Measurements from ENCODE around the gene TTBK1. TPM values are rescaled to one million over a fixed set of nuclear protein-coding genes. Genes with fewer than 3 reads are reported as not detected.

The TTBK1 gene
- polyA plus RNA-seq, 2 of the 4 experiments (the other 2 are of a cell fraction): 0.04 TPM; not detected in 1

GRCh38 chr6:43226192-43226851, 17.0 kb upstream of the TTBK1 start:
- FAIRE-seq (no peak), ATAC-seq (no peak), DNase-seq (ENCODE audit: low read depth in 1 of 2, low spot score in 1 of 2) (no peak)
- no peak overlapping the region for H3K4me2 ChIP-seq
- no peaks in the 10 kb centered on the region for H3K9me3 ChIP-seq
- CTCF ChIA-PET: interaction anchor here (1.4 kb wide), 1 partner anchor 130 kb away, joined by 3 read pairs; no protein-coding TSS in a partner anchor
- 89% methylated on average over 9 of the region's 11 CpGs for WGBS (ENCODE audit: missing lambda C conversion rate)
- TF ChIP-seq ZC3H11A (IDR thresholded peaks at IDR 0.05): no peak
- TF ChIP-seq, protein P1, sequence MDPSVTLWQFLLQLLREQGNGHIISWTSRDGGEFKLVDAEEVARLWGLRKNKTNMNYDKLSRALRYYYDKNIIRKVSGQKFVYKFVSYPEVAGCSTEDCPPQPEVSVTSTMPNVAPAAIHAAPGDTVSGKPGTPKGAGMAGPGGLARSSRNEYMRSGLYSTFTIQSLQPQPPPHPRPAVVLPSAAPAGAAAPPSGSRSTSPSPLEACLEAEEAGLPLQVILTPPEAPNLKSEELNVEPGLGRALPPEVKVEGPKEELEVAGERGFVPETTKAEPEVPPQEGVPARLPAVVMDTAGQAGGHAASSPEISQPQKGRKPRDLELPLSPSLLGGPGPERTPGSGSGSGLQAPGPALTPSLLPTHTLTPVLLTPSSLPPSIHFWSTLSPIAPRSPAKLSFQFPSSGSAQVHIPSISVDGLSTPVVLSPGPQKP (IDR thresholded peaks at IDR 0.05; ENCODE audit: low read depth, low read length): no peak
- TF ChIP-seq, protein P2, sequence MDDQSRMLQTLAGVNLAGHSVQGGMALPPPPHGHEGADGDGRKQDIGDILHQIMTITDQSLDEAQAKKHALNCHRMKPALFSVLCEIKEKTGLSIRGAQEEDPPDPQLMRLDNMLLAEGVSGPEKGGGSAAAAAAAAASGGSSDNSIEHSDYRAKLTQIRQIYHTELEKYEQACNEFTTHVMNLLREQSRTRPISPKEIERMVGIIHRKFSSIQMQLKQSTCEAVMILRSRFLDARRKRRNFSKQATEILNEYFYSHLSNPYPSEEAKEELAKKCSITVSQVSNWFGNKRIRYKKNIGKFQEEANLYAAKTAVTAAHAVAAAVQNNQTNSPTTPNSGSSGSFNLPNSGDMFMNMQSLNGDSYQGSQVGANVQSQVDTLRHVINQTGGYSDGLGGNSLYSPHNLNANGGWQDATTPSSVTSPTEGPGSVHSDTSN (IDR thresholded peaks at IDR 0.05): no peak
- TF ChIP-seq GATA3 (IDR thresholded peaks at IDR 0.05; ENCODE audit: borderline replicate concordance): no peak
- TF ChIP-seq, protein P3, sequence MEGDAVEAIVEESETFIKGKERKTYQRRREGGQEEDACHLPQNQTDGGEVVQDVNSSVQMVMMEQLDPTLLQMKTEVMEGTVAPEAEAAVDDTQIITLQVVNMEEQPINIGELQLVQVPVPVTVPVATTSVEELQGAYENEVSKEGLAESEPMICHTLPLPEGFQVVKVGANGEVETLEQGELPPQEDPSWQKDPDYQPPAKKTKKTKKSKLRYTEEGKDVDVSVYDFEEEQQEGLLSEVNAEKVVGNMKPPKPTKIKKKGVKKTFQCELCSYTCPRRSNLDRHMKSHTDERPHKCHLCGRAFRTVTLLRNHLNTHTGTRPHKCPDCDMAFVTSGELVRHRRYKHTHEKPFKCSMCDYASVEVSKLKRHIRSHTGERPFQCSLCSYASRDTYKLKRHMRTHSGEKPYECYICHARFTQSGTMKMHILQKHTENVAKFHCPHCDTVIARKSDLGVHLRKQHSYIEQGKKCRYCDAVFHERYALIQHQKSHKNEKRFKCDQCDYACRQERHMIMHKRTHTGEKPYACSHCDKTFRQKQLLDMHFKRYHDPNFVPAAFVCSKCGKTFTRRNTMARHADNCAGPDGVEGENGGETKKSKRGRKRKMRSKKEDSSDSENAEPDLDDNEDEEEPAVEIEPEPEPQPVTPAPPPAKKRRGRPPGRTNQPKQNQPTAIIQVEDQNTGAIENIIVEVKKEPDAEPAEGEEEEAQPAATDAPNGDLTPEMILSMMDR (IDR thresholded peaks at IDR 0.05): no peak
- TF ChIP-seq HOXB5 (CRISPR knock-in tag; IDR thresholded peaks at IDR 0.05): no peak
- TF ChIP-seq CHD4 (IDR thresholded peaks at IDR 0.05; ENCODE audit: borderline replicate concordance): no peak
- no peak for TF ChIP-seq JUNB (IDR thresholded peaks at IDR 0.05)
- TF ChIP-seq REST (IDR thresholded peaks at IDR 0.05): no peak
- no peak for TF ChIP-seq KDM5A (IDR thresholded peaks at IDR 0.05)
- no peak for TF ChIP-seq POLR2A (IDR thresholded peaks at IDR 0.05; ENCODE audit: low read length)
- no peak for TF ChIP-seq RCOR1 (IDR thresholded peaks at IDR 0.05; ENCODE audit: low read depth, low read length)
- no peak for TF ChIP-seq SMC3 (IDR thresholded peaks at IDR 0.05)
- peaks cover 3% of the 10 kb centered on the region; the same call in 1 of the 3 replicates for H3K4me1 ChIP-seq
- POLR2A ChIA-PET: interaction anchor here (1.0 kb wide), 1 partner anchor 143 kb away, joined by 3 read pairs; no protein-coding TSS in a partner anchor
- no peak overlapping the region for H3K27ac ChIP-seq
- no peak overlapping the region for H3K4me3 ChIP-seq

GRCh38 chr6:43228951-43229802, 14.1 kb upstream of the TTBK1 start, which contains the start of gene DNPH1:
TSS of gene DNPH1 (minus strand) at chr6:43229481. CDS start at chr6:43229456, 25 bp downstream.
- Histone ChIP-seq H3K4me1 (peaks cover 3% of the 10 kb centered on the region; the same call in 1 of the 3 replicates), H3K4me3 (peak within 1 kb of the TSS; percentile 81), H3K4me2 (peak within 1 kb of the TSS; percentile 67), H3K9me3 (no peaks in the 10 kb centered on the region), H3K27ac (peak within 1 kb of the TSS; percentile 90 to 97)
- ATAC-seq: peak; percentile 95 to 97
- WGBS (ENCODE audit: missing lambda C conversion rate): 24% methylated on average over 15 of the region's 82 CpGs
- FAIRE-seq: no peak
- peak; percentile 53 to 59 for DNase-seq (ENCODE audit: low read depth in 1 of 2, low spot score in 1 of 2)
- CTCF ChIA-PET: interaction anchor here (0.7 to 3.9 kb wide), 43 partner anchors 9 to 283 kb away, joined by 3 to 38 read pairs (median 4); partner anchors contain the start of genes LRRC73 and TTBK1
- POLR2A ChIA-PET: interaction anchor here (0.6 to 1.1 kb wide), 3 partner anchors 18 to 229 kb away, joined by 3 to 8 read pairs (median 4); no protein-coding TSS in a partner anchor
- no peak for TF ChIP-seq REST (IDR thresholded peaks at IDR 0.05)
- TF ChIP-seq, protein P4, sequence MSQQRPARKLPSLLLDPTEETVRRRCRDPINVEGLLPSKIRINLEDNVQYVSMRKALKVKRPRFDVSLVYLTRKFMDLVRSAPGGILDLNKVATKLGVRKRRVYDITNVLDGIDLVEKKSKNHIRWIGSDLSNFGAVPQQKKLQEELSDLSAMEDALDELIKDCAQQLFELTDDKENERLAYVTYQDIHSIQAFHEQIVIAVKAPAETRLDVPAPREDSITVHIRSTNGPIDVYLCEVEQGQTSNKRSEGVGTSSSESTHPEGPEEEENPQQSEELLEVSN (IDR thresholded peaks at IDR 0.05; ENCODE audit: borderline replicate concordance, low read depth): peak; percentile 71
- TF ChIP-seq, protein P5, sequence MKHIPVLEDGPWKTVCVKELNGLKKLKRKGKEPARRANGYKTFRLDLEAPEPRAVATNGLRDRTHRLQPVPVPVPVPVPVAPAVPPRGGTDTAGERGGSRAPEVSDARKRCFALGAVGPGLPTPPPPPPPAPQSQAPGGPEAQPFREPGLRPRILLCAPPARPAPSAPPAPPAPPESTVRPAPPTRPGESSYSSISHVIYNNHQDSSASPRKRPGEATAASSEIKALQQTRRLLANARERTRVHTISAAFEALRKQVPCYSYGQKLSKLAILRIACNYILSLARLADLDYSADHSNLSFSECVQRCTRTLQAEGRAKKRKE (CRISPR knock-in tag; IDR thresholded peaks at IDR 0.05; ENCODE audit: low read depth): no peak
- peak in 1 of 2 experiments; percentile 46; a peak in 4 of 5 replicates for TF ChIP-seq RAD21 (conservative IDR thresholded peaks at IDR 0.05 in 1 of 2, IDR thresholded peaks at IDR 0.05 in 1 of 2)
- TF ChIP-seq POLR2AphosphoS2 (conservative IDR thresholded peaks at IDR 0.05; ENCODE audit: low read length): no peak
- TF ChIP-seq MAFK (IDR thresholded peaks at IDR 0.05; ENCODE audit: partially characterized antibody): peak; percentile 58
- TF ChIP-seq HOXB13 (CRISPR knock-in tag; IDR thresholded peaks at IDR 0.05; ENCODE audit: low read depth): no peak
- TF ChIP-seq JUN (IDR thresholded peaks at IDR 0.05): peak; percentile 38 to 77; a peak in 3 of 5 replicates

Data from A549 (cell line).